H1 (cell line): ENCODE data around the gene SLFNL1. TPM values are rescaled to one million over a fixed set of nuclear protein-coding genes. Genes with fewer than 3 reads are reported as not detected.

Source experiments
- CTCF ChIA-PET: fragments of 300-600 bp; sonication (Branson Sonifier 250); formaldehyde crosslinking; loops from one replicate; lab custom pipeline; 2021; ENCODE audit not compliant: partially characterized antibody; lab: Charles Lee
- POLR2A ChIA-PET: fragments of 300-600 bp; sonication (Branson Sonifier 250); formaldehyde crosslinking; loops from one replicate; lab custom pipeline; 2021; ENCODE audit warnings: inconsistent platforms; ENCODE audit not compliant: partially characterized antibody; lab: Charles Lee
- DNase-seq, 2 experiments: peaks; one replicate each; pipeline versions ENCODE4 v3.0.0 to v3.0.0-alpha.2; 2010 to 2022; ENCODE audit warnings: low spot score in 2 of 2, low read depth in 1 of 2, mixed read lengths in 1 of 2
- FAIRE-seq: peaks from 2 replicates; lab custom pipeline; 2011; peaks lifted over from hg19 to GRCh38; lab: Jason Lieb, UNC
- H2AFZ ChIP-seq: 2 replicates; pipeline ENCODE4 v1.8.1; 2012; ENCODE audit warnings: low read length, inconsistent platforms
- H2AK5ac ChIP-seq: 2 replicates; pipeline ENCODE4 v1.6.1; 2013; ENCODE audit warnings: low read depth, low read length
- H2BK120ac ChIP-seq: replicated peaks from 2 replicates; pipeline ENCODE3; 2013; ENCODE audit warnings: low read depth, low read length, inconsistent platforms
- H2BK12ac ChIP-seq: 2 replicates; pipeline ENCODE4 v1.6.1; 2013; ENCODE audit warnings: low read depth, low read length
- H2BK15ac ChIP-seq: 2 replicates; pipeline ENCODE4 v1.6.1; 2013; ENCODE audit warnings: low read length
- H2BK20ac ChIP-seq: 2 replicates; pipeline ENCODE4 v1.6.1; 2013; ENCODE audit warnings: low read length
- H2BK5ac ChIP-seq: 2 replicates; pipeline ENCODE4 v1.6.1; 2013; ENCODE audit warnings: low read depth, low read length
- H3K14ac ChIP-seq: 2 replicates; pipeline ENCODE4 v1.6.1; 2013; ENCODE audit warnings: inconsistent platforms; ENCODE audit not compliant: insufficient read length
- H3K18ac ChIP-seq: 2 replicates; pipeline ENCODE4 v1.6.1; 2013; ENCODE audit warnings: low read length; ENCODE audit errors: extremely low read depth
- H3K23ac ChIP-seq: 2 replicates; pipeline ENCODE4 v1.6.1; 2013; ENCODE audit warnings: inconsistent platforms; ENCODE audit not compliant: insufficient read length
- H3K23me2 ChIP-seq: 2 replicates; pipeline ENCODE4 v1.6.1; 2013; ENCODE audit warnings: low read depth, low read length
- H3K27ac ChIP-seq: 2 replicates; pipeline ENCODE4 v1.6.1; 2011; ENCODE audit warnings: low read depth, low read length, inconsistent platforms
- H3K27me3 ChIP-seq, 4 experiments: replicated peaks in 1 of 4; 1 replicate in 1 of 4; 2 replicates in 3 of 4; pipeline versions ENCODE4 v1.6.1 to v1.8.1; 2011 to 2013; ENCODE audit warnings: low read length in 3 of 4, mild to moderate bottlenecking in 3 of 4, inconsistent platforms in 2 of 4, mixed read lengths in 2 of 4, moderate library complexity in 1 of 4; ENCODE audit not compliant: control insufficient read depth in 3 of 4, insufficient read depth in 3 of 4; ENCODE audit errors: extremely low read depth in 1 of 4
- H3K36me3 ChIP-seq, 4 experiments: 2 replicates each; pipeline versions ENCODE4 v1.6.1 to v1.8.1; 2011 to 2013; ENCODE audit warnings: mild to moderate bottlenecking in 4 of 4, low read length in 3 of 4, moderate library complexity in 2 of 4, control low read depth in 1 of 4, inconsistent platforms in 1 of 4; ENCODE audit not compliant: insufficient read depth in 4 of 4, control insufficient read depth in 2 of 4
- H3K4ac ChIP-seq: replicated peaks from 2 replicates; pipeline ENCODE3; 2013; ENCODE audit warnings: low read length, low read depth, mixed read lengths, inconsistent platforms; ENCODE audit not compliant: insufficient read length
- H3K4me1 ChIP-seq, 4 experiments: replicated peaks in 1 of 4; 1 replicate in 1 of 4; 2 replicates in 3 of 4; pipeline versions ENCODE4 v1.6.1 to v1.8.1; 2011 to 2013; ENCODE audit warnings: low read length in 3 of 4, inconsistent platforms in 2 of 4, mixed read lengths in 1 of 4; ENCODE audit not compliant: insufficient read depth in 4 of 4, control insufficient read depth in 3 of 4
- H3K4me2 ChIP-seq, 2 experiments: 2 replicates each; pipeline versions ENCODE4 v1.6.1 to v1.8.1; 2011 to 2013; ENCODE audit warnings: low read depth in 2 of 2, low read length in 2 of 2, control low read depth in 1 of 2, inconsistent platforms in 1 of 2, mild to moderate bottlenecking in 1 of 2; ENCODE audit not compliant: insufficient read depth in 1 of 2
- H3K4me3 ChIP-seq, 4 experiments: fragments of 200-600, 300-600 bp in 1 of 4; sonication (generic), shearing (Covaris generic), sonication (Bioruptor Twin) in 1 of 4; 2 replicates each; pipeline versions ENCODE4 v1.5.1 to v1.8.1; 2011 to 2016; ENCODE audit warnings: low read length in 4 of 4, low read depth in 3 of 4, control low read depth in 2 of 4, inconsistent platforms in 2 of 4, mild to moderate bottlenecking in 2 of 4, mixed read lengths in 1 of 4, moderate library complexity in 1 of 4; ENCODE audit not compliant: insufficient read depth in 2 of 4; ENCODE audit errors: extremely low read depth in 1 of 4
- H3K56ac ChIP-seq: replicated peaks from 2 replicates; pipeline ENCODE3; 2013; ENCODE audit warnings: low read depth, mild to moderate bottlenecking, mixed read lengths, low read length, inconsistent platforms; ENCODE audit not compliant: insufficient read length
- H3K79me1 ChIP-seq: 2 replicates; pipeline ENCODE4 v1.6.1; 2013; ENCODE audit warnings: low read depth, low read length, control low read depth
- H3K79me2 ChIP-seq, 2 experiments: 2 replicates each; pipeline versions ENCODE4 v1.6.1 to v1.8.1; 2012 to 2013; ENCODE audit warnings: low read length in 2 of 2, mild to moderate bottlenecking in 2 of 2, inconsistent platforms in 1 of 2; ENCODE audit not compliant: insufficient read depth in 2 of 2, control insufficient read depth in 1 of 2
- H3K9ac ChIP-seq, 4 experiments: replicated peaks in 1 of 4; 1 replicate in 1 of 4; 2 replicates in 3 of 4; pipeline versions ENCODE4 v1.6.1 to v1.8.1; 2011 to 2013; ENCODE audit warnings: low read depth in 3 of 4, low read length in 3 of 4, control low read depth in 2 of 4, mild to moderate bottlenecking in 2 of 4, moderate library complexity in 2 of 4, inconsistent platforms in 1 of 4; ENCODE audit errors: extremely low read depth in 1 of 4
- H3K9me3 ChIP-seq, 2 experiments: 2 replicates each; pipeline versions ENCODE4 v1.6.1 to v1.8.1; 2012 to 2013; ENCODE audit warnings: mild to moderate bottlenecking in 2 of 2, moderate library complexity in 2 of 2, control low read depth in 1 of 2, inconsistent platforms in 1 of 2, low read depth in 1 of 2, low read length in 1 of 2, mixed read lengths in 1 of 2; ENCODE audit not compliant: insufficient read depth in 2 of 2
- H4K20me1 ChIP-seq, 2 experiments: replicated peaks in 1 of 2; 2 replicates each; pipeline versions ENCODE3 to v1.8.1; 2011 to 2013; ENCODE audit warnings: inconsistent platforms in 2 of 2, low read length in 2 of 2, mild to moderate bottlenecking in 1 of 2; ENCODE audit not compliant: insufficient read depth in 2 of 2, control insufficient read depth in 1 of 2
- H4K5ac ChIP-seq: 2 replicates; pipeline ENCODE4 v1.6.1; 2013; ENCODE audit warnings: low read length, low read depth, mixed read lengths, inconsistent platforms; ENCODE audit not compliant: insufficient read length
- H4K8ac ChIP-seq: 2 replicates; pipeline ENCODE4 v1.8.0; 2013; ENCODE audit warnings: mild to moderate bottlenecking, moderate library complexity, low read length, inconsistent platforms; ENCODE audit not compliant: insufficient read depth; ENCODE audit errors: extremely low read depth
- H4K91ac ChIP-seq: replicated peaks from 2 replicates; pipeline ENCODE3; 2013; ENCODE audit warnings: low read length, mixed read lengths, inconsistent platforms; ENCODE audit not compliant: insufficient read length
- MAFK ChIP-seq: IDR thresholded peaks from 2 replicates; pipeline ENCODE4 v1.6.1; 2012; ENCODE audit warnings: low read depth, mild to moderate bottlenecking, improper control_type of control experiment, low read length
- WGBS, 2 experiments: shearing (Covaris generic) in 1 of 2; methylation state at CpG; one replicate each; pipeline versions ENCODE4 v1.1.6 to v1.1.7; 2013 to 2015; ENCODE audit warnings: low lambda C conversion rate in 2 of 2, mixed read lengths in 2 of 2, inconsistent platforms in 1 of 2, low coverage in 1 of 2, missing lambda C conversion rate in 1 of 2; ENCODE audit not compliant: insufficient replicate concordance in 2 of 2, insufficient coverage in 1 of 2, insufficient read length in 1 of 2; ENCODE audit errors: extremely low coverage in 1 of 2, missing lambda C conversion rate in 1 of 2; 5-methylcytosine and 5-hydroxymethylcytosine counted together
- polyA plus RNA-seq, 7 experiments: library from polyadenylated mRNA; depleted of rRNA in 3 of 7; stranded (reverse) in 5 of 7; unstranded in 2 of 7; fragments of >200 nt in 5 of 7; fragments of 200-250 nt in 2 of 7; gene quantifications; 1 replicate in 5 of 7; 2 replicates in 1 of 7; 4 replicates in 1 of 7; pipeline versions ENCODE4 v1.2.1 to v1.2.3, GENCODE V29; 2011 to 2013; ENCODE audit warnings: missing spikeins in 2 of 7, mixed read lengths in 2 of 7
- total RNA-seq: library from RNA; stranded (reverse); fragmentation: NEBNext Ultra II Directional; extraction: Animal tissue kit (Norgen Biotek cat#: 25700); gene quantifications from 2 replicates; pipeline ENCODE4 v1.2.1, GENCODE V29; 2021

Gene SLFNL1
- total and polyA plus RNA-seq, 2 of the 8 experiments (the other 6 are each of a cell fraction or from before 2014, with no cell fraction given), result not detected

- no peak overlapping the region for H2AFZ ChIP-seq
- peaks cover 2 to 10% (median 7%) of the 10 kb centered on the region in 4 experiments; a peak in 5 of 8 replicates for H3K36me3 ChIP-seq
- H4K20me1 ChIP-seq, result peaks cover 1 to 3% of the 10 kb centered on the region in 2 experiments
- no peak overlapping the region for H2BK12ac ChIP-seq
- H4K8ac ChIP-seq, result no peak overlapping the region
- no peaks in the 10 kb centered on the region for H3K9me3 ChIP-seq
- H2BK120ac ChIP-seq, result no peak overlapping the region
- no peak overlapping the region for H2BK15ac ChIP-seq
- no peak overlapping the region for H3K23ac ChIP-seq
- DNase-seq (no peak), FAIRE-seq (no peak)
- ChIA-PET CTCF (no interaction called here), POLR2A (no interaction called here)
- H4K91ac ChIP-seq, result no peak overlapping the region
- H3K18ac ChIP-seq, result no peak overlapping the region
- no peak overlapping the region for H3K4me2 ChIP-seq
- H3K79me2 ChIP-seq, result no peaks in the 10 kb centered on the region
- H3K4ac ChIP-seq, result no peak overlapping the region
- no peak overlapping the region for H3K4me3 ChIP-seq
- H2BK5ac ChIP-seq, result no peak overlapping the region
- no peak overlapping the region for H3K56ac ChIP-seq
- H3K79me1 ChIP-seq, result no peaks in the 10 kb centered on the region
- peaks cover 0 to 3% (median 0%) of the 10 kb centered on the region in 4 experiments; a peak in 1 of 7 replicates for H3K27me3 ChIP-seq
- H2BK20ac ChIP-seq, result no peak overlapping the region
- H3K14ac ChIP-seq, result no peak overlapping the region
- no peak overlapping the region for H3K27ac ChIP-seq
- H3K9ac ChIP-seq, result no peak overlapping the region
- WGBS, 2 experiments, result 50% methylated on average over 2 of the region's 2 CpGs; no CpG with 5 or more reads in 1 of the 2 experiments
- H3K4me1 ChIP-seq, result no peaks in the 10 kb centered on the region; a peak in 3 of 7 replicates
- no peak overlapping the region for H4K5ac ChIP-seq
- H2AK5ac ChIP-seq, result no peak overlapping the region
- H3K23me2 ChIP-seq, result no peaks in the 10 kb centered on the region
- TF ChIP-seq MAFK, result no peak
- TF ChIP-seq, all 59 proteins: peak for 0
These were observed 10.6 kb upstream of the SLFNL1 start for GRCh38 chr1:41032147-41032546.
